Measurements from ENCODE around the gene PTPRN2. TPM values are rescaled to one million over a fixed set of nuclear protein-coding genes. Genes with fewer than 3 reads are reported as not detected.

PTPRN2 gene
- total and polyA plus RNA-seq, 2 of the 8 experiments (the other 6 are each of a cell fraction or from before 2014, with no cell fraction given), result 2.6 to 4.5 TPM

DNA sequence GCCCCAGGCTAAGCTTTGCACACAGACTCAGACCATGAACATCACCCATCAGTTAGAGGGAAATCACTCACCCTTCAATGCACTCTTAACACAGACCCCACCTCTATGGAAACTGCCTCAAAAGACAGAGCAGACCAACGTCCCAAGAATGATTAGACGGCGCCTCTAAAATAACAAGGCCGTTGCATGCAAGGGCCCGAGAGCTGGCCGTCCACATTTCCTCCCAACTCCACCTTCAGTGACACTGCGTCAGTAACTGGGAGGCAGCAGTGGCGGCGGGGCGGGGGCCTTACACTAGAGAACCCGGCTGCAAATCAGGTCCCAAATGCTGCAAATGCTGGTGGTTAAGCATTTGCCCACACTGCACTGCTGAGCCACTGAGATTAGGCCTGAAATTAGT, 115.0 kb downstream of the PTPRN2 start:
- Histone ChIP-seq H3K36me3 (ENCODE audit: control insufficient read depth in 2 of 4, insufficient read depth in 4 of 4, low read length in 3 of 4) (no peaks in the 10 kb centered on the region), H4K91ac (replicated peaks; ENCODE audit: insufficient read length, low read length) (no peak overlapping the region), H3K4ac (replicated peaks; ENCODE audit: insufficient read length, low read depth, low read length) (no peak overlapping the region), H2AFZ (ENCODE audit: low read length) (no peak overlapping the region), H2BK12ac (ENCODE audit: low read depth, low read length) (no peak overlapping the region), H4K20me1 (replicated peaks in 1 of 2; ENCODE audit: control insufficient read depth in 1 of 2, insufficient read depth in 2 of 2, low read length in 2 of 2) (no peaks in the 10 kb centered on the region), H3K9ac (replicated peaks in 1 of 4; ENCODE audit: extremely low read depth in 1 of 4, low read depth in 3 of 4, low read length in 3 of 4) (no peak overlapping the region), H2BK120ac (replicated peaks; ENCODE audit: low read depth, low read length) (no peak overlapping the region), H3K9me3 (ENCODE audit: insufficient read depth in 2 of 2, low read depth in 1 of 2, low read length in 1 of 2) (no peaks in the 10 kb centered on the region), H3K23me2 (ENCODE audit: low read depth, low read length) (no peaks in the 10 kb centered on the region), H2BK5ac (ENCODE audit: low read depth, low read length) (no peak overlapping the region), H3K4me3 (ENCODE audit: extremely low read depth in 1 of 4, insufficient read depth in 2 of 4, low read depth in 3 of 4, low read length in 4 of 4) (no peak overlapping the region), H3K79me1 (ENCODE audit: low read depth, low read length) (no peaks in the 10 kb centered on the region), H3K4me1 (replicated peaks in 1 of 4; ENCODE audit: control insufficient read depth in 3 of 4, insufficient read depth in 4 of 4, low read length in 3 of 4) (peaks cover 14 to 30% (median 18%) of the 10 kb centered on the region in 4 experiments), H2BK15ac (ENCODE audit: low read length) (0 out of 2 replicates have a peak overlapping the region, but pooled peaks have one; percentile 18), H3K27ac (ENCODE audit: low read depth, low read length) (no peak overlapping the region), H4K8ac (ENCODE audit: extremely low read depth, insufficient read depth, low read length) (no peak overlapping the region; the same call in 1 of the 2 replicates), H4K5ac (ENCODE audit: insufficient read length, low read depth, low read length) (no peak overlapping the region), H3K27me3 (replicated peaks in 1 of 4; ENCODE audit: control insufficient read depth in 3 of 4, extremely low read depth in 1 of 4, insufficient read depth in 3 of 4, low read length in 3 of 4) (no peaks in the 10 kb centered on the region; a peak in 1 of 7 replicates), H2AK5ac (ENCODE audit: low read depth, low read length) (no peak overlapping the region), H3K56ac (replicated peaks; ENCODE audit: insufficient read length, low read depth, low read length) (no peak overlapping the region), H3K23ac (ENCODE audit: insufficient read length) (no peak overlapping the region), H3K14ac (ENCODE audit: insufficient read length) (no peak overlapping the region), H3K79me2 (ENCODE audit: control insufficient read depth in 1 of 2, insufficient read depth in 2 of 2, low read length in 2 of 2) (no peaks in the 10 kb centered on the region), H3K18ac (ENCODE audit: extremely low read depth, low read length) (no peak overlapping the region), H2BK20ac (ENCODE audit: low read length) (no peak overlapping the region), H3K4me2 (ENCODE audit: insufficient read depth in 1 of 2, low read depth in 2 of 2, low read length in 2 of 2) (no peak overlapping the region)
- ChIA-PET POLR2A (ENCODE audit: partially characterized antibody) (no interaction called here), CTCF (ENCODE audit: partially characterized antibody) (interaction anchor here (0.9 to 1.5 kb wide), 4 partner anchors 22 to 100 kb away, joined by 3 read pairs; no protein-coding TSS in a partner anchor)
- no peak for DNase-seq (ENCODE audit: low read depth in 1 of 2, low spot score in 2 of 2)
- 79% methylated on average over 11 of the region's 11 CpGs; no CpG with 5 or more reads in 1 of the 2 experiments for WGBS, 2 experiments (ENCODE audit: extremely low coverage in 1 of 2, insufficient coverage in 1 of 2, insufficient read length in 1 of 2, insufficient replicate concordance in 2 of 2, low coverage in 1 of 2, low lambda C conversion rate in 2 of 2, missing lambda C conversion rate in 1 of 2)
- no peak for FAIRE-seq
- TF ChIP-seq HDAC6 (IDR thresholded peaks at IDR 0.05; ENCODE audit: low read depth, low read length) (no peak), KDM5A (IDR thresholded peaks at IDR 0.05; ENCODE audit: low read length) (no peak), GTF2F1 (IDR thresholded peaks at IDR 0.05; ENCODE audit: borderline replicate concordance, low read depth, low read length) (no peak), SP4 (IDR thresholded peaks at IDR 0.05; ENCODE audit: low read length) (no peak), RNF2 (IDR thresholded peaks at IDR 0.05; ENCODE audit: borderline replicate concordance, low read depth, low read length, missing control alignments, poor library complexity, severe bottlenecking) (no peak), CBX8 (IDR thresholded peaks at IDR 0.05; ENCODE audit: borderline replicate concordance, low read depth, low read length) (no peak), PHF8 (conservative IDR thresholded peaks at IDR 0.05; ENCODE audit: low read depth, low read length) (no peak), EP300 (IDR thresholded peaks at IDR 0.05; ENCODE audit: borderline replicate concordance in 1 of 2, low read depth in 2 of 2, low read length in 2 of 2) (no peak), NANOG (IDR thresholded peaks at IDR 0.05; ENCODE audit: insufficient read depth, low read depth, low read length, poor library complexity, severe bottlenecking) (no peak), SAP30 (IDR thresholded peaks at IDR 0.05; ENCODE audit: insufficient read depth, insufficient replicate concordance, low read length) (no peak)
- TF ChIP-seq, protein P1, sequence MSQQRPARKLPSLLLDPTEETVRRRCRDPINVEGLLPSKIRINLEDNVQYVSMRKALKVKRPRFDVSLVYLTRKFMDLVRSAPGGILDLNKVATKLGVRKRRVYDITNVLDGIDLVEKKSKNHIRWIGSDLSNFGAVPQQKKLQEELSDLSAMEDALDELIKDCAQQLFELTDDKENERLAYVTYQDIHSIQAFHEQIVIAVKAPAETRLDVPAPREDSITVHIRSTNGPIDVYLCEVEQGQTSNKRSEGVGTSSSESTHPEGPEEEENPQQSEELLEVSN (IDR thresholded peaks at IDR 0.05), result no peak

Measured in H1 (cell line).